ENCODE data around the gene LRRK1.
"Not testable (repeated sequence)": the region's sequence is repeated elsewhere in the genome, so short reads cannot be mapped to it uniquely, and the experiment has no call there.

Gene LRRK1

DNA sequence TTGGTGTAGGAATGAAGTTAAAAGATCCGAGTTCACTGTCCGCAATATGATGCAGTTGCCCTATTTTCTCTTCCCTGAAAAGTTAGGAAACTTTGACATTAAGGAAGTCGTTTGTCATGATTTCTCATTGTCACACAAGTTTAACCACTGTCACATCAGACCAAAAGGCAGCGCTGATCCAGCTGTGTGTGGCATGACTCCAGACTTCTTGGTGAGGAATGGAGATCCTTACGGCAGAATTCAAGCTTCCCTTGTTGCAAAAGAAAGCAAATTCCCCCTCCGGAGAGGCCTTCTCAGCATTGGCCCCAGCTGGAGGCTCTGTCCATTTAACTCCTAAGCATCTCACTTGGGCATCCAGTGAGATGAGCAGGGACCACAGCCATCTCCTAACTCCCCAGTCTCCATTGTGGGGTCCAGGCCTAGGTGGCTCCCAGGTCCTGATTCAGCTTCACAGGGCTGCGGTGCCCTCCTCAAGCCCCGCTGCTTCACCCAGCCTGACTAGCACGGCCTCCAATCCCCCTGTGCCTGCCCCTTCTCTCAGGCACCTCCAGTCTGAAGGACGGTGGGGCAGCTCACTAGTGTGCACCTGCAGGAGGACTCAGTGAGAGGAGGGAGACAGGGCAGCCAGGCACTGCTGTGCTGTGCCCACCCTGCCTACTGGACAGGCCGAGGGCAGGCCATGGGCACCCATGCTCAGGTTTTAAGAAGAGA lies 173.2 kb downstream of the LRRK1 start:
- DNase-seq (ENCODE audit: low spot score), result no peak

GRCh38 chr15:101092867-101093202 lies 173.7 kb downstream of the LRRK1 start:
- DNase-seq (ENCODE audit: low spot score), result no peak

DNA sequence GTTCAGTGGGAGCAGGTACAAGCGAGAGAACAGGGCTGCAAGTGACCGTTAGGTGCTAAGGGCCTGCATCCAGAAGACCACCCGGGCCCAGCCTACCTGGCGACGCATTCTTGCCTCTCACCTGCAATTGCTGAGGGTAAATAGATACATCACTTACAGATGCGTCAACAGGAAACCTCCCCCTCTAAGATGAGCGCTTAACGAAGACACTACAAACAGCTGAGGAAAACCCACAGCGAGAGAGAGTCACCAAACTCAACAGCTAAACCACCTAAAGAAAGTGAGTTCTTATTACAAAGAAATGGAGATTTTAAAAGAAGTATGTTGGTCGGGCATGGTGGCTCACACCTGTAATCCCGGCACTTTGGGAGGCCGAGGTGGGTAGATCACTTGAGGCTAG lies 174.8 kb downstream of the LRRK1 start:
- no peak for DNase-seq (ENCODE audit: low spot score)

DNA sequence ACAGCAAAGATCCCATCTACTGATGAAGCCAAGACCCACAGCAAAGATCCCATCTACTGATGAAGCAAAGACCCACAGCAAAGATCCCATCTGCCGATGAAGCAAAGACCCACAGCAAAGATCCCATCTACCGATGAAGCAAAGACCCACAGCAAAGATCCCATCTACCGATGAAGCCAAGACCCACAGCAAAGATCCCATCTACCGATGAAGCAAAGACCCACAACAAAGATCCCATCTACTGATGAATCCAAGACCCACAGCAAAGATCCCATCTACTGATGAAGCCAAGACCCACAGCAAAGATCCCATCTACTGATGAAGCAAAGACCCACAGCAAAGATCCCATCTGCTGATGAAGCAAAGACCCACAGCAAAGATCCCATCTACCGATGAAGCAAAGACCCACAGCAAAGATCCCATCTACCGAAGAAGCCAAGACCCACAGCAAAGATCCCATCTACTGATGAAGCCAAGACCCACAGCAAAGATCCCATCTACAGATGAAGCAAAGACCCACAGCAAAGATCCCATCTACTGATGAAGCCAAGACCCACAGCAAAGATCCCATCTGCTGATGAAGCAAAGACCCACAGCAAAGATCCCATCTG lies 176.7 kb downstream of the LRRK1 start:
- DNase-seq (ENCODE audit: low spot score), result not testable (repeated sequence)

- DNase-seq (ENCODE audit: low spot score), result no peak
Observed at GRCh38 chr15:101097111-101097510, 178.0 kb downstream of the LRRK1 start.

DNA sequence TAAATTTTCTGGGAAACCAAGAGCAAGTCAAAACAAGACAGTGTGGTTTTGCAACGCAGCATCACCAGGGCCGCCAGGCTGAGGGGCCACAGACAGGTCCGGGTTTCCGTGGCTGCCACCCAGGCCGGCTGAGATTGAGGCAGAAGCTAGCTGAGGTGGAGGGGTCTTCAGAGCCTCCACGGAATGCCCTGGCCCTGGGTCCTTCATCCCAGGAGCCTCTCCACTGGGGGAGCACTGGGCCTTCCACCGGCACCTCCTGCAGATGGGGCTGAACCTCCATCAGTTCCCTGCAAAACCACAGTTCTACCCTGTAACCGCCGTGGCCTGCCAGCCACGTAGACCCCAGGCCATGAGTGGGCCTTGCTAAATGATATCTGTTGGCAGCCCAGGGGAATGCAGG lies 180.0 kb downstream of the LRRK1 start:
- DNase-seq (ENCODE audit: low spot score), result no peak

GRCh38 chr15:101100118-101100517 lies 181.0 kb downstream of the LRRK1 start:
- no peak for DNase-seq (ENCODE audit: low spot score)

- no peak for DNase-seq (ENCODE audit: low spot score)
Observed at GRCh38 chr15:101100593-101101442, 181.7 kb downstream of the LRRK1 start.

- no peak for DNase-seq (ENCODE audit: low spot score)
Observed at GRCh38 chr15:101101676-101102075, 182.5 kb downstream of the LRRK1 start.

DNA sequence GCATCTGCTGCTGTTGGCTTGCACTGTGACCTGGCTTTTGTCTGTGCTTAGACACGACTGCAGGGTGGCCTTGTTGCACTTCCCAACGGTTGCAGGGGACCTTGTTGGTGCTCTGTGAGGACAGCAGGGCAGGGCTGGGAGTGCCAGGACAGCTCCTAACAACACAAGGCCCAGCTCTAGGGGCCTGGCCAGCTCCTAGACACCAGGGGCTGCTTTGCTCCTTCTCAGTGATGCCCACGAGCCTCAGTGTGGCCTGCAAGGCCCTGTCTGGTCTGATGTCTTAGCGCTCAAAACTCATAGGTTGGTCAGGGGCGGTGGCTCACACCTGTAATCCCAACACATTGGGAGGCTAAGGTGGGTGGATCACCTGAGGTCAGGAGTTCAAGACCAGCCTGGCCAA lies 183.6 kb downstream of the LRRK1 start:
- DNase-seq (ENCODE audit: low spot score), result no peak

DNA sequence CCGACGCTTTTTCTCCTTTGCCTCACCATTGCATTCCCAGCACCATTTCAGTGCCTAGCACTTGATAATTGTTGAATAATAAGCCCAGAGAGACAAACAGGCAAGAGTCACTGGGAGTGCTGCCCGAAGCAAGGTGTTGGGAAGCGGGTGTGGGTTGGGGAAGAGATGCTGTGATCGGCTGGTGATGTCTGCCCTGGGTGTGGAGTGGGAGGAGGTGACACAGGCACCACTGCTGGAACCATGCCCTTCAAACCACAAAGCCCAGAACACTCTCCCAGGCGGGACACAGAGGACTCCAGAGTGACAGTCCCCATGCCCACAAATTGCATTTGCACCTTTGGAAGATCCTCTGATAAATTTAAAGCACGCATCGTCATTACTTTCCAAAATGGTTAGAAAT lies 184.4 kb downstream of the LRRK1 start:
- no peak for DNase-seq (ENCODE audit: low spot score)

GRCh38 chr15:101104141-101104540 lies 185.0 kb downstream of the LRRK1 start:
- DNase-seq (ENCODE audit: low spot score), result no peak

DNA sequence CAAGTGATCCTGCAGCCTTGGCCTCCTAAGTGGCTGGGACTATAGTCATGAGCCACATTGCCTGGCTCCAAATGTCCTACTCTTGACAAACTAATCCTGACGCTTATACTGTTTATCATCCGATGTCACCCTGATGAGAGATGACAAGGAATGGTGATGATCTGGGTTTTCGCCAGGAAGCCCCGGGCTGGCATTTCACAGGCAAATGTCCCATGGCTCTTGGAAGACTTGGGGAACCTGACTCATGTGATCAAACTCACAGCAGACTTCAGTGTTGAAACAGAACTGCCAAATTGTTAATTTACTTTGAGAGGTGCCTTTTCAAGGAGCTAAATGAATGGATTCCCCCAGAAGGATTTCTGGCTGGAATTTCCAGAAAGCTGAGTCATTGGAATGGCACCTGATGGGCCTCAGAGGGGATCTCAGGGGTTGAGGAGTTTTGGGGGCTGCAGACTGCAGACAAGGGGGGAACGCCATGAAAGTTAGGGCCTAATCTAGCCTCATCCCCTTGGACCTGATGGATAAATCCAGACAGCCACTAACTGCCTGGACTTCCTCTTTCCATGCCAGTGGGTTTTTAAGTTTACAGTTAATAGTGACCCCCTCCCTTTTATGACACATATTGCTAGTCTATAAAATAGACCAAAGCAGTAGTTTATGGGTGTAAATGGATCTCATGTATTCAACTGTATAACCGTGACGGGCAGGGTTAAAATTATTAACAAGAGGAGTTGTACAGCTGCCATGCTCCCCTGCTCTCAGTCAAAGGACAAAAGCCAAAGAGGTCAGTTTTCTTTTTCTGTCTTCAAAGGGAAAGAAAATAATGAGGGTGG lies 186.1 kb downstream of the LRRK1 start:
- no peak for DNase-seq (ENCODE audit: low spot score)

- DNase-seq (ENCODE audit: low spot score), result no peak
Observed at GRCh38 chr15:101107101-101107500, 187.9 kb downstream of the LRRK1 start.

- DNase-seq (ENCODE audit: low spot score), result no peak
Observed at GRCh38 chr15:101107625-101108460, 188.7 kb downstream of the LRRK1 start.

DNA sequence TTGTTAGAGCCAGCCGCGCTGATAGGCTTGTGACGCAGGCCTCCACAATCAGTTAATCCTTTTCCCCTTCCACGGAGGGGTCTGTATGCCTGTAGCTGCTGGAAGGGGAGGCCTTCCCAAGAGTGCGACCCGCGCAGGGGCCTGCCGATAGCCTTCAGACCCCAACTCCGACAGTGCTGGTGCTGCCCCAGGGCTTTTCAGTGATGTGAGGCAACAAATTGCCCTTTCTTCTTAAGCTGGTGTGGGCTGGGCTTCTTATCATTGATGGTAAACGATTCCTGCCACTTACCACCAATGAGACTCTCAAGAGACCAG lies 189.3 kb downstream of the LRRK1 start:
- no peak for DNase-seq (ENCODE audit: low spot score)

DNA sequence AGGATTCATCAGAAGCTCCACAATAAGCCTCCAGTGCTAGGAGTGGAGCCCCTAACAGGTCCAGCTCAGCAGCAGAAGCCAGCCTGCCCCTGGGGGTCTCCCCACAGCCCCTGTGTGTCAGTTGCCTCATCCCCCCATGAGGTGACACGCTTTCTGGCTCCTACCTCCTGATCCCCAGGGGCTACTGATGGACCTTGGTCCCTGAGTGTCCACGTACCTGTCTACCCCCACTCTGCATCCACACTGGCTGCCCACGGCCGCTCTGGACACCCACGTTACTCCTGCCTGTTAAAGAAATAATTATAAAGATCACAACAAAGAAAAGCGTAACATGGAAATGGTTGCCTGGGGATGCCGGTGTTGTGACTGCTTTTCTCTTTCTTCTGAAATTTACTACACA lies 189.6 kb downstream of the LRRK1 start:
- no peak for DNase-seq (ENCODE audit: low spot score)

- DNase-seq (ENCODE audit: low spot score), result no peak
Observed at GRCh38 chr15:101110681-101111569, 191.8 kb downstream of the LRRK1 start.

- DNase-seq (ENCODE audit: low spot score), result no peak
Observed at GRCh38 chr15:101111570-101112262, 192.6 kb downstream of the LRRK1 start.

Measured in SK-N-DZ (cell line).